ENCODE measurements around the gene XAGE3.

Gene XAGE3

GRCh38 chrX:52839137-52839536, 28.7 kb downstream of the XAGE3 start:
- no peak for DNase-seq

- DNase-seq, result no peak
Measured at GRCh38 chrX:52830551-52830950, 37.3 kb downstream of the XAGE3 start.

DNA sequence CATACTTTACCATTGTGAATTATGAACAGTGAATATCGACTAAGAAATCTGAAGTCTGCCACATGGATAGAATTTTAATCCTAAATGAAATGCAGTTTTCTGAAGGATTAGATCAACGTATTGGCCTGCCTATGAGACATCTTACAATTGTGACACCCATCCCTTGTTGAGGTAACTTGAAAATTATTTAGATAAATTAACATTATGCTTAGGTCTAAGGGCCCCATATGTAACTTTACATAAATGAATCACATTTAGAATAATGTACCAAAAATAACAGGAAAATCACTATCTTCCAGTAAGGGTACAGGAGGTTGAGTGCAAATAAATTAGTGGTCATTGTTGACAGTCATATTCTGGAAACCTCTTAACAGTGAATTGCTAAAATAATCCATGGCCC, 43.3 kb downstream of the XAGE3 start:
- no peak for DNase-seq

GRCh38 chrX:52821079-52821760, 46.7 kb downstream of the XAGE3 start:
- no peak for DNase-seq

GRCh38 chrX:52819788-52820187, 48.1 kb downstream of the XAGE3 start:
- no peak for DNase-seq

Data from activated CD4-positive, alpha-beta T cell treated with anti-CD3 and anti-CD28 coated beads for 4 hours (primary cell).